Measurements from ENCODE around the gene NTHL1.

Gene NTHL1

DNA sequence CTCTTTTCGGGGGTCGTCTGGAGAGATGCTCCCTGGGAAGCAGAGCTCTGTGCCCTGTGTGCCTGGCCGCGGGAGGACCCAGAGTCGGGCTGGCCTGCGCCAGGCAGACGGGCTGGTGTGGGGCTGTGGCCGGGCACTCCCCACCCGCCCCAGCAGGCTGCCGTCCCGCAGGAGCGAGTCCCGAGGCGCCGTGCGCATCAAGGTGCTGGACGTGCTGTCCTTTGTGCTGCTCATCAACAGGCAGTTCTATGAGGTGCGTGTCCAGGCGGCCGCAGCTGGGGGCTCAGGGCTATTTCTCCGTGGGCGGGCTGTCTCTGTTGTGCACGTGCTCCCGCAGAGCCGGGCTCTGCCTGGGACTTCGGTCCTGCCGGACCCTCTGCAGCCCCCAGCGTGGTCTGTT is 15.2 kb upstream of the NTHL1 start:
- DNase-seq, result no peak

DNA sequence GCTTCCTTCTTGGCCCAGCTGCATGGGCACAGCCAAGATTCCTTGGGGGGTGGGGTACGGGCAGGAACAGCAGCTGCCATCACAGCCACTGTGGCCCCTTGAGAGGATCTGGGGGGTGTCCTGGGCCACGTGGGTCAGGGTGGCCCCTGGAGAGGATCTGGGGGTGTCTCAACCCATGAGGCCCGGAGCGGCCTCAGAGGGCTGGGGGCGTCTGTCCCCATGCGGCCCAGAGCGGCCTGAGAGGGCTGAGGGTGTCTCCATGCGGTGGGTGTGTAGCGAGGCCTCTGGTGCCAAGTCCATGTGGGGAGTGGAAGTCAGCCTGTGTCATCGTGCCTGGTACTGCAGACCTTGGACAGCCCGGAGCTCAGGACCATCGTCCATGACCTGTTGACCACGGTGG is 13.9 kb upstream of the NTHL1 start:
- no peak for DNase-seq

DNA sequence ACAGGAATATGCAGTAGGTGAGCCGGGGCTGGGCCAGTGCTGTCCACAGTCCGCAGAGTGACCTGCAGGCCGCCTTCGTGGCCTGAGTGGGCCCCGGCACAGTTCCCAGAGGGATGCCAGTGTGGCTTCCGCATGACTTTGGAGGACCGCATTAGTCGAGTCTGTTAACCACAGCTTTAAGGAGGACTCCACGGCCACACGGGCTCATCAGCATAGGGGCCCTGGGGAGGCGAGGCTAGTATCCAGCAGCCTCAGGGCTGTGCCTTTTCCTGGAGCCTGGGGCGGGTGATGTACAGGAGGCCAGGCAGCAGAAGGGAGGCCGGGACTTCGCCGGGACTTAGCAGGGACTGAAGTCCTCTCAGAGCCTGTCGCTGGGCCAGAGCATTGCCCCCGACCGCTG is 13.4 kb upstream of the NTHL1 start:
- DNase-seq, result no peak

DNA sequence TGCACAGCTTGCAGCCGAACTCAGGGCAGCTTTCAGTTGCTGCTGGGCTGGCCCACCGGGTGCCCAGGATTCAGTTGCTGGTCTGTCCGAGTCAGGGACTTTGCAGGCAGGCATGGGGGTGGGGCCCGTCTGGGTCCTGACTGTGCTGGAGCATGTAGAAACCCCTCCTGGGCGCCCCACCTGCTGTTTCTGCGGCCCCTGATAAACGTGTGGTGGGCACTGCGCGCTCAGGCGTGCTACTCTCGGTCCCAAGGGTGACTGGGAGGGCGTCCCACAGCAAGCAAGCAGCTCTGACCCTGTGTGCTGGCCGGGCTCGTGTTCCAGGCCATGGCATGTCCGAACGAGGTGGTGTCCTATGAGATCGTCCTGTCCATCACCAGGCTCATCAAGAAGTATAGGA is 12.7 kb upstream of the NTHL1 start:
- DNase-seq, result no peak

DNA sequence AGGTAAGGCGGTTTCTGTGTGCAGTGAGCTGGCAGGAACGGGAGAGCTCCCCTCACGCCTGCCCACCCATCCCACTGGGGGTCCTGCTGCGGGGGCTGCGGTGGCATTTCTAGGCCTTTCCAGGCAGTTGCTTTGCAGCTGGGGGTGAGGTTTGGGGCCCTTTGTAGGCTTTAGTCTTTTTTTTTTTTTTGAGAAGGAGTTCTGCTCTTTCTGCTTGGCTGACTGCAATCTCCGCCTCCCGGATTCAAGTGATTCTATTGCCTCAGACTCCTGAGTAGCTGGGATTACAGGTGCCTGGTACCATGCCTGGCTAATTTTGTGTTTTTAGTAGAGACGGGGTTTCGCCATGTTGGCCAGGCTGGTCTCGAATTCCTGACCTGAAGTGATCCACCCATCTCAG is 11.2 kb upstream of the NTHL1 start:
- no peak for DNase-seq

DNA sequence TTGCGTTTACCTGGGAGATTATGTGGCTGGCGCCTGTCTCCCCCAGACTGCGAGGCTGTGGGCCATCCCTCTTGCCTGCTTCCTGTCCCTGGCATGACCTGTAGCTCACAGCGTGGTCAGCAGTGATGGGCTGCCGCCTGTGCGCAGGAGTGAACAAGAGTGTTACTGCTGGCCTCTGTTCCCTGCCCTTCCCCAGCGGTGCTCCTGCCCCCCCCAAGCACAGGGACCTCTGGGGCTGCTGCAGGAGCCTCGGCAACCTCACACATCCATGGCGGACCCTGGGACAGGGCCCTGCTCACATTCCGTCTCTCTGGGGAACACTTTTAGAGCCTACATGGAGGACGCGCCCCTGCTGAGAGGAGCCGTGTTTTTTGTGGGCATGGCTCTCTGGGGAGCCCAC is 10.8 kb upstream of the NTHL1 start:
- DNase-seq, result no peak

DNA sequence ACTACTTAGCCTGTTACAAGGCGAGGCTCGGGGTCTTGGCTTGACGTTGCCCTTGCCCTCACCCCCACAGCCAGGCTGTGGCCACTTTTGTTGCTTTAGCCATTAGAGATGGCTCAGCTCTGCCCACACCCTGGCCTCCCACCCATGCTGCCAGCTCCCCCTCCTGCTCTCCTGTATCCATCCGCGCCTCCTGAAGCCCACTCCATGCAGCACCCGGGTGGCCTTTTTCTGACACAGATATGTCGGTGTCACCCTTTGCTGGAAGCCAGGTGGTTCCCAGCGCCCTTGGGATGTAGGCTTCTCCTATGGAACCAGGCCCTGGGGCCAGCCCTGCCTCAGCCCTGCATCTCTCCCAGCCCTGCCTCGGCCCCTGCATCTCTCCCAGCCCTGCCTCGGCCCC is 9.8 kb upstream of the NTHL1 start:
- no peak for DNase-seq

DNA sequence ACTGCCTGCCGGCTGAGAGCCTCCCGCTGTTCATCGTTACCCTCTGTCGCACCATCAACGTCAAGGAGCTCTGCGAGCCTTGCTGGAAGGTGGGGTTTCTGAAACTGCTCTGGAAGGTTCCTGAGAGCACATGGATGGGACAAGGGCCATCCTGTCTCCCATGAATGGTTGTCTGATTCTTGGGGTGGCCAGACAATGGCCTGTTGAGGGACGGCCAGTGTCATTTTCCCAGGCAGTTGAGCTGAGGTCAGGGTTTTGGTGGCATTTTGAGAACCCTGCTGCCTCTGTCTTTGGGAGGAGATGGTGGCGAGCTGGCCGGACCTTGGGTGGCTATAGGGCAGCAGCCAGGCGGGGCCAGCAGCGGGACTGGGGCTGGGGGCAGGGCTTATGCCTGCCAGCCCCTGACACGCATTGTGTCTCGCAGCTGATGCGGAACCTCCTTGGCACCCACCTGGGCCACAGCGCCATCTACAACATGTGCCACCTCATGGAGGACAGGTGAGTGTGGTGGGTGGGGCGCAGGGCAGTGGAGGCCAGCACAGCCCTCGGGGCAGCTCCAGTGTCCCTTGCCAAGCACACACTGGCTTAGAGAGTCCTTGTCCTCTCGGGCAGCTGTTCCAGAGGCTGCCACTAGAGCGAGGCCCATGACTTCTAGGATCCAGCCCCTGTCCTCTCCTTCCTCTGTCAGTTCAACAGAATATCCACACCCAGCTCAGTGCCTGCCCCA is 9.2 kb upstream of the NTHL1 start:
- DNase-seq, result no peak

DNA sequence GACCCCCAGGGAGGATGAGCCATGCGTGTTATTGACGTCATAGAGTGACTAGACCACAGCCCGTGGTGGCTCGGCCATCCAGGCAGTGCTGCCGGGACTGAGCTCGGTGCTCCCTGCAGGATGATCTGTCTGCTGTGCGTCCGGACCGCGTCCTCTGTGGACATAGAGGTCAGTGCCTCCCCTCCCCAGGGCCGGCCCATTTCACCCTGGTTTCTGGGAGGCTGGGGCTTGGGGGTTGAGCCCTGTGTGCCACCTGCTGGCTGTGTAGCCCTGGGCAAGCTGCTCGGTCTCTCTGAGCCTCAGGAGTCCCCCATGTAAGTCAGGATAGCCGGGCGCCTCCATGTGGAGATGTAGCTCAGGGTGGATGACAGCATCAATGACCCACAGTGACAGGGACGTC is 8.4 kb upstream of the NTHL1 start:
- DNase-seq, result no peak

DNA sequence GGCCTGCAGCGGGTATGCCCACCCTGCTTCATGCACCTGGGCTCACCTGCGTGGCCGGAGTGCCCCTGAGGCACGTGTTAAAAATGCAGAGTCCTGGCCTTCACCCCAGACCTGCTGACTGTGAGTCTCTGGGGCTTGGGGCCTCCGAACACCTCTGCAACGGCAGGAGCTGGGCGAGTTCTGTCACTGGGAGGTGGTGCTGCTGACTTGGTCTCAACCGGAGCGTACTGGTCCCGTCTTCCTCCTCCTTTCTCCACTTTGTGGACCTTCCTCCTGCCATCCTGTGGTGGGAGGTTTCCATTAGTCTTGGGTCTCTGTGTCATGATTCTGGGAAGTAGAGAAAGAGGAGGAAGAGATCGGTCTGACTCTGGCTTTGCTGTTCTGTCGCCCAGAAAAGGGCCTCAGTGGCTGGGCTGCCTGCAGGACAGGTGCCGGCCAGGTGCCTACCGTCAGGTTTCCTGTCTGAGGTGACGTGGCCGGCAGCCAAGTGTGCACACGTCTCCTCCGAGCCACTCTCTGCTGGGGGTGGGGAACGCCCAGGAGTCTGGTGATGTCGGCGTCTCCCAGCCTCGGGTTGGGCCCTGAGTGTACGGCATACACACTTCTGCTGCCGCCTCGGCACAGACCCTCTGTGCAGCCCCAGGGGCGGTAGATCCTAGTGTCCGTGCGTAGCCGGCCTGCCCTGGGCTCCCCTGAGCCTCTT is 7.1 kb upstream of the NTHL1 start:
- no peak for DNase-seq

DNA sequence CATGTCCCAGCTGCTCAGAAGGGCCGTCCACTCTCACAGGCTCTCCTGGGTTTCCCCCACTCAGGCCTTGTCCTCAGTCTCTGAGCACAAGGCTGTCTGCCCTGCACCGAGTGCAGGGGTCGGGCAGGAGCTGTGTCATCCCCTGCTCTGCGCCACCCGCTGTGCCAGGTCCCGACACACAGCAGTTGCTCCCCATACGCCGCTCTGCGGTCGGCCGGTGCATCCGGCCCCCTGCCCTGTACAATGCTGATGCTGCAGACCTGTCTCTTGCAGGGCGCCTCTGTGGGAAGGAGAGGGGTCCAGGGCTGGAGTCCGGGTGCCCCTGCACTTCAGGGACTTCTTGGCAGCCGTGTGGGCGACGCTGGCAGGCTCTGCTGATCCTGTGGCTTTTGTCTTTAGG is 6.3 kb upstream of the NTHL1 start:
- DNase-seq, result no peak

DNA sequence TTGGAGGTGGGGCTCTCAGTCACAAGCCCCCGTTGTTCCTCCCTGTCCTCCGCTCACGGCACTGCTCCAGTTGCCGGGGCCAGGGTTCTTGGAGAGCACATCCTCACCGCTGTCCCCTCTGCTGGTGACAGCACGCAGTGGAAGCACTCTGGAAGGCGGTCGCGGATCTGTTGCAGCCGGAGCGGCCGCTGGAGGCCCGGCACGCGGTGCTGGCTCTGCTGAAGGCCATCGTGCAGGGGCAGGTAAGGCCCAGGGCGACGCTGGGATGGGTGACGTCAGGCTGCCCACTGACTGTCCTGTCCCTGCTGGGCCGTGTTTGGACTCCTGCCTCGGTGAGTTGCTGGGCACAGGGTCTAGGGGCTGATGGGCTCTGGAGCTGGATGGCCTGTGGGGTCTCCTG is 5.6 kb upstream of the NTHL1 start:
- no peak for DNase-seq

DNA sequence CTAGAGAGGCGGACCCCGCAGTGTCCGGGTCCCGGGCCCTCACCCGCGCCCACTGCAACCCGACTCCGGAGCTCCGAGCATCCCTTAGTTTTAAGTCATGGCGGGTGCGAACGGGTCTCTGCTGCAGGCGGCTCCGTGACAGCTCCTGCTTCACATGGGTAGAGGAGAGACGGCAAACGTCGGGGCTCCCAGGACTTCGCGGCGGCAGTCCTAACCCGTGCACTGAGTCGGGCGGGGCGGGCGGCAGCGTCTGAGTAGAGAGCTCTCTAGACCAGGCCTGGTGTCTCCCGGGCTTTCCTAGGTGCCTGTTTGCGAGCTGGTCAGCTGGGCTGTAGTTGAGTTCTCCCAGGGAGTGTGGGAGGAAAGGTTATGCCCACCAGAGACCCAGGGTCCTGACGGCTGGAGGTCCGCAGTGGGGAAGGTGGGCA is 496 bp upstream of the NTHL1 start:
- no peak for DNase-seq

DNA sequence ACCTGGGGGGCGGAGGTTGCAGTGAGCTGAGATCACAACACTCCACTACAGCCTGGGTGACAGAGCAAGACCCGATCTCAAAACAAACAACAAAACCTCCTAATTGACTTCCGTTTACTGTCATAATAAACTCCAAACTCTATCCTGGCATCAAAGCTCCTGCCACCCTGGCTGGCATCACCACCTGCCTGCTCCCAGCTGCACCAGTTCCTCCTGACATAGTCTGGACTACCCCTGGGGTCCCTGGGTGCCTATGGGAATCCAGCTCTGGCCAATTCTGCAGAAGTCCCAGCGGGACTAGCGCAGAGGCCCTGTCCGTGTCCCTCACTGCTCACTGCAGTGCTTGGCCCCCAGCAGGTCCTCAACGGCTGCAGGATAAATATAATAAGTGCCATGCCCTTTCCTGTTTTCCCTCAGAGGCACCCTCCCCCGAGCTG is 723 bp downstream of the NTHL1 start:
- DNase-seq, result no peak

DNA sequence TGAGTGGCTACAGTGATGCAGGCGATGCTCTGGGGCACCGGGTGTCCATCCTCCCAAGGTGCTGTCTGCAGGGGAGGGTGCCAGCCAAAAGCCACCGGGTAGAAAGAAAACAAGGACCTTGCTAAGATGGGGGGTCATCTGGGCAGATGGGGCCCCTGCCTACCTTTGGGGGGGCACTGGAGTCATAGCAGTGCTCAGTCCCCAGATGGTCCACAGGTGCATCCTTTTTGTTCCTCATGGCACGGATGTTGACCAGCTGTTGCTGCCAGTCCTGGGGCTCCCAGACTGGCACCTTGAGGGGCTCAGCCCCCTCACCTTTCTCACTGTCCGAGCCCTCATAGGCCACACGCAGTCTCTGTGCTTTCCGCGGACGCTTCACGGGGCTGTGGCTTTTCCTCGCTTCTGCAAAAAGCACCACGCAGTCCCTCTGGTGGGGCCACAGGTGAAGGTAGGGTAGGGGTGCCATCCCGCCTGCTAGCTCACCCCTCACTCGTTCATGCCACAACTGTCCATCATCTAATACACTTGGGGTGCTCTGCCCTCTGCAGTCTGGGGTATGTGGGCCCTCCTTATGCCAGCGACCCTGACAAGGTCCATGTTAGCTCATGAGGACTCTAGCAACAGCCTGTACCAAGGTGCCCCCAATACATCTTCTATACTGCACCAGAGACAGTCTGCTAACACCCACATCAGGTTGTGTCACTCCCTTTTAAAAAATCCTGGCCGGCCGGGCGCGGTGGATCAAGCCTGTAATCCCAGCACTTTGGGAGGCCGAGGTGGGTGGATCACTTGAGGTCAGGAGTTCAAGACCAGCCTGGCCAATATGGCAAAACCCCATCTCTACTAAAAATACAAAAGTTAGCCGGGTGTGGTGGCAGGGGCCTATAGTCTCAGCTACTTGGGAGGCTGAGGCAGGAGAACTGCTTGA is 1.4 kb downstream of the NTHL1 start:
- no peak for DNase-seq

DNA sequence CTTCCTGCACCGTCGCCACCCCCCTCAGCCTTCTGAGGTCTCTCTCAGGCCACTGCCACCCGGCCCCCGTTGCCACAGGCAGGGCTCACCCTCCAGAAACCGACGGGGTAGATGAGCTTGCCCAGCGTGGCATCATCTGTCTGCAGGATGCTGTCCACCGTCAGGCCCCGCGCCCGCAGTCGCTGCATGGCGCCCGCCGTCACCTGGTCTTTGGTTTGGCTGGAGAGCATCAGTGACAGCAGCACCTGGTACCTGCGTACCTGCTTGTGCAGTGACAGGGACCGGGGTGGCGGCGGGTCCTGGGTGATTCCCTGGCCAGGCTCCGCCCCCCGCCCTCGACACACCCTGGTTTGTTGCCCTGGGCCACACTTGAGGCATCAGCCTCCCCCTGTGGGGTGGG is 3.1 kb downstream of the NTHL1 start:
- DNase-seq, result no peak

DNA sequence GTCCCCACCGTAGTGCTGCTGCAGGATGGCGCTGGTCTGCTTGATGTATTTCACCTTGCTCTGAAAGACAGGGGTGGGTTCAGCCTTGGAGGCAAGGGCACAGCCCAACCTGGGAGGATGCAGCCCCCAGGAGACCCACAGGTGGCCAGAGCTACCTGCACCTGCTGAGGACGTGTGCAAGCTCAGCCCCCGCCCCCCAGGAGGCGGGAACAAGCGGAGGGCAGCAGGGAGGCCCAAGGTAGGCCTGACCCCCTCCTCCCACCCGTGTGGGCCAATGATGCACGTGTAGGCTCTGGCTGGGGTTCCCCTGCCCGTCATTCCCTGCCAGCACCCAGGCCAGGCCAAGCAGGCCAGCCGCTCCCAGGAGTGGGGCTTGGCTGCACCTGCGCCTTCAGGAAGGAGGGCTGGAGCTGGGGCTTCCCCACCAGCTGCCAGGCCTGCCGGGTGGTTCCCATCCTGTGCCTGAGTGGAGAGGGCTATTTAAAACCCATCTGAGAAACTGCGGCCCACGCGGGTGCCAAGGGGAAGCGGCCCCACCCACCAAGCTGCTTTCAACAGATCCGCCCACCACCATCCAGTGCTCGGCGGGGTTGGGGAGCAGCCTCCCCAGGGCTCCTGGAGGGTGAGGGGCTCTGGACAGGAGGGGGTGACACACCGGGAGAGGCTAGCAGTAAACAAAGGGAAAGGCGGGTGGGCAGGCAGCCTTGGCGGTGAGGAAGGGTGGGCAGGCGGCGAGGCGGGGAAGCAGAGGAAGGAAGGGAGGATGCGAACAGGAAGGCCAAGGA is 3.8 kb downstream of the NTHL1 start:
- DNase-seq, result no peak

DNA sequence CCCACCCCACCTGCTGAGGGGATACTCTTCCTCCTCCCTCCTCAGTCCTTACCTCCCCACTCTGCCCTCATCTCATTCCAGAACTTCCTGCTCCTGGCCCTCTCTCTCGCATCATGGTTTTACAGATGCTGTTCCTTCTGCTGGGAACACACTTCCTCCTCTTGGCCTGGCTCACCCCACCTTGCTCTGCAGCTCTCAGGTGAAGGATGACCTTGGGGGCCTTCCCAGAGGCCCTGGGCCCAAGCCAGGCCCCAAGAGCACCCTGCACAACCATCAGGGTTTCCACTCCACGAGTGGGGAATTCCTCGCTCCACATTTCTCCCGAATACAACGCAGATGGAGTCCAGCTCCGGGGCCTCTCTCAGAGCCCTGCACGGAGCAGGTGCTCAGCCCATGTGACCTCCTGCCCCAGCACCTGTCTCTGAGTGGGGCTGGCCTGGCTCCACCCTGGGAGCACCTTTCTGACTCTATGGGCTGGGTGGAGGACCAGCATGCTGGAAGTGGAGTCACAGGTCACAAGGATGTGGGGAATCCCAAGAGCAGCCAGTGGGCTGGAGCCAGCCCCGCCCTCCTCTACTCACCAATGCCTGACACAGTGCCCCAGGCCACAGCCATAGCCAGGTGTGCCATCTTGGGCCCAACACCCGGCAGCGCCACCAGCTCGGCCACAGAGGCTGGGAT is 4.5 kb downstream of the NTHL1 start:
- no peak for DNase-seq

DNA sequence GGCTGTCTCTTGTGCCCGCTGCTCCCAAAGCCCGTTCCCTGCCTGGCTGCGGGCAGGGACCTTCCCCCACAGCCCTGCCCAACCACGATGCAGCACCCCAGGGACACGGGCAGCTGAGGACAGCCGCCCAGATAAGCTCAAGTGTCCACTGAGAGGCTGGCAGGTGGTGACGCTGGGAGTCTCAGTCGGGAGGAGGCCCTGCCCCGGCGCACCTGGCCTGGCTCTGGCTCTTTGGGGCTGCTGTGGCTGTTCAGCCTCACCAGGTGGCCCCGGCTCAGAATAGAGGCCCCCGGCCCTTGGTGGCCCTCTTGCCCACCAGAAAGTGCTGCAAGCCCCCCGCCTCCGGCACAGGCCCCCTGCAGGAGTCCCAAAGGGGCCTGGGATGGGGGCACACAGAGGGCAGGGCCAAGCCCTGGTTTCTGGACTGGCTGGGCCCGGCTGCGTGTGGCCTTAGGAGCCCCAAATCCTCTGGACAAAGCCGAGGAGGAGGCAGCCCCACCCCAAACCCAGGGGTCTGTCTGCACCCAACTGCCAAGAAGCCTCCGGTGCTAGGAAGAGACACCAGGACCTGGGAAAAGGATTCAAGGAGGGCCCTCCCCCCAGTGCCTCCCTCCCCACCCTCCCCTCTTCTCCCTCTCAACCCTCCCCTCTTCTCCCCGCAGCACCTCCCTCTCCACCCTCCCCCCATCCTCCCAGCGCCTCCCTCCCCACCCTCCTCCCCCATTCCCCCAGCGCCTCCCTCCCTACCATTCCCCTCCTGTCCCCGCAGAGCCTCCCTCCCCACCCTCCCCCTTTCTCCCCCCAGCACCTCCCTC is 5.3 kb downstream of the NTHL1 start:
- no peak for DNase-seq

DNA sequence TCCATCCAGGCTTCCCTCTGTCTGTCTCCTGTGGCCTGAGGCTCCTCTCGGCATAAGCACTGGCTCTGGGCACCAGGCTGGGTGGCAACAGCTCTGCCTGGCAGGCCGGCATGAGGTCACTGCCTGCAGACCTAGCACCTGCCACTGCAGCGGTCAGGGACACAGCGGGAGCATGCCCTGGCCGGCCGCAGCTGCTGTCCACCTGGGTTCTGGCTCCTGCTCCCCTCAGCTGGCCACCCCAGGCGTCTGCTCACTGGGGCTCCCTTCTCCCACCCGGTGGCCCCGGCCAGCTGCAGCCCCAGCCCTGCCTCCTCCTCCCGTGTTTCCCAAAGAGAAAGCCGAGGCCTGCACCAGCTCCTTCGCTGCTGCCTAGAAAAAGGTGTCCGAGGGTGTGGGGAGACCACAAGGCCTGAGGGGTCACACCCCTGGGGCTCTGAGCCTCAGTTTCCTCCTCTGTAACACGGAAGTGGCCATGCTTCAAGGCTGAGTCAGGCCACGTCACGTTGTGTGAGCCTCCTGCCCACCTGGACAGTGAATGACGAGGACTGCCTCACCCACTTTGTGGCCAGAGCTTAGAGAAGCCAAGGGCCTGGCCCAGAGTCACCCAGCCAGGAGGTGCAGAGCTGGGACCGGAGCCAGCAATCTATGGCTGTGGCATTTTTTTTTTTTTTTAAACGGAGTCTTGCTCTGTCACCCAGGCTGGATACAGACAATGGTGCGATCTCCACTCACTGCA is 6.7 kb downstream of the NTHL1 start:
- no peak for DNase-seq

Measured in activated CD4-positive, alpha-beta T cell treated with anti-CD3 and anti-CD28 coated beads, Interleukin-2, amount 50 U/mL, for 1 hour (primary cell).